Erythroblast (primary cell): ENCODE results near the gene PHTF1.

ENCODE experiments used
- GATA1 ChIP-seq: IDR thresholded peaks from 2 replicates; pipeline ENCODE4 v1.6.1; 2011; ENCODE audit warnings: low read depth, mild to moderate bottlenecking, control low read depth, low read length, moderate library complexity
- POLR2A ChIP-seq: IDR thresholded peaks from 2 replicates; pipeline ENCODE4 v1.6.1; 2011; ENCODE audit warnings: mild to moderate bottlenecking, low read length

DNA sequence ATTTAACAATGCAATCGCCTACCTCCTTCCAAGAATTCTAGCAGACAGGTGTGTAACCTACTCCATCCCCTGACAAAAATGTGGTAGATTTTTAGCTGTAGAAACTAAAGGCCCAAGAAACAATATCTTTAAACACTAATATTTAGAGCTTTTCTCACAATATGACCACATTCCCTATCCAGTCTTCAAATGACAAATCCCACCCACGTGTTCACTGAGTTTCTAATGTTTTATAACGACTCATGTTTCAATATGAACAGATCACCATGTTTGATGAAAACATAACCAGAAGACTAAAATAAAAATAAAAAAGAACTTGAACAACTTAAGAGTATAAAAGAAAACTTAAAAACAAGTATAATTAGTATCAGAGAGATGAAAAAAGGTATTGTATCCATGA is 28.4 kb upstream of the PHTF1 start:
- no peak for TF ChIP-seq POLR2A
- no peak for TF ChIP-seq GATA1
